Measurements from ENCODE around the gene MRPS34. TPM values are rescaled to one million over a fixed set of nuclear protein-coding genes. Genes with fewer than 3 reads are reported as not detected.

MRPS34 gene
- total and polyA plus RNA-seq, 5 experiments from 2014 or later: 53.1 to 145 (median 113) TPM

DNA sequence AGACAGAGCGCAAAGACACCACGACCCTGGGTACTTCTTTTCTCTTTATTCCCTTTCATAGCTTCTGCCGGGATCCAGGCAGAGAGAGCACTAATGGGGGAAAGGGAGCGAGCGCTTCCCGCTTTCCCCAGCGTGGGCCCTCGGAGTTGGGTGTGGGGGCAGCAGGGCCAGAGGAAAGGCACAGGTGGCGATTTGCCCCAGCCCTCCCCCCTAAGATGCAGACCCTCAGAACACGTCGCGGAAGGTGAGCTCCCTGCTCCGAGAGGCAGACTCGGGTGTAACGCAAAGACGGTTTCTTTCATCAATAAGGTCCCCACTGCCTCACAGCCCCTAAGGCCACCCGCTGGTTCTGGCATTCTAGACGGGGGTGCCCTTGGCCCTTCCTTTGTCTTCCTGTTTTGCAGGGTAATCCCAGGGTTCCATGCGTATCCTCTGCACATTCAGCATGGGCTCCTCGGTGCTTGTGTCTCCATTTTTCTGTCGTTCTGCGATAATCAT, 1.0 kb downstream of the MRPS34 start:
- ATAC-seq: no peak
- Mint-ChIP-seq H3K4me1 (peaks cover 10 to 27% (median 19%) of the 10 kb centered on the region in 4 donors), H3K4me3 (peak overlapping the region; percentile 90 to 99 (median 96)), H3K36me3 (peaks cover 0 to 10% (median 0%) of the 10 kb centered on the region in 3 donors), H3K9me3 (no peaks in the 10 kb centered on the region), H3K27me3 (no peaks in the 10 kb centered on the region), H3K27ac (peak overlapping the region; percentile 88 to 97 (median 95))
- DNase-seq: peak in 1 of 10 donors; percentile 29
- POLR2A ChIA-PET: interaction anchor here (0.6 to 7.3 kb wide), 12 partner anchors 9 to 1291 kb away, joined by 3 to 118 read pairs (median 5); partner anchors contain the start of genes FAHD1, HAGH, IFT140 and JPT2

DNA sequence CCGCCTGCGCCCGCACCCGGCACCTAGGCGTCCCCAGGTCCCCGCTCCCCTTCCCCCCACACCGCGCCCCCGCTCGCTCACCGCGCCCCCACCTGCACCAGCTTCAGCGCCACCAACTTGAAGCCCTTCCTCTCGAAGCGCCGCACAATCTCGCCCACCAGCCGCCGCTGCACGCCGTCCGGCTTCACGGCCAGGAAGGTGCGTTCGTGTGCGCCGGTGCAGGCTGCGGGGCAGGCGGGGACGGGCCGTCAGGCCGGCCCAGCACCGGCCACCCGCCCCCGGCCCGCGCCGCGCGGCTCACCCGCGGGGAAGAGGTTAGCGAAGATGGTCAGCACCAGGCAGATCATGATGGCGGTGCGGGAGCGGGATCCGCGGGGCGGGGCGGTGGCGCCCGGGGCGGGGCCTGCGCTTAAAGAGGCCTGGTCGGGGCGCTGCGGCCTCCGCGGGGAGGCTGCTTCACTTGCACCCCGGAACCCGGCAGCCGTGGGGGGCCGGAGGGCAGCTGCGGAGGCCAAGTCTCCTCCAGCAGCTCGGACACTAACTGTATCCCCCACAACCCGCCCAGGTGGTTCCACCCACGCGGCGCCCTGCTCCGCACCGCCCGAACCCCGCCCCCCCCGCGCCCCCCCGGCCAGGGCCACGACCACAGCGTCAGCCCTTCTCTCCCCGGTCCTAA, 1.6 kb downstream of the MRPS34 start, which contains the start of gene NME3:
TSS of gene NME3 (minus strand) at position 356 of the 676 bp plus-strand sequence. CDS start at position 347, 9 bp downstream.
- H3K4me3 Mint-ChIP-seq: peak within 1 kb of the TSS; percentile 90 to 99 (median 96)
- H3K27ac Mint-ChIP-seq: peak within 1 kb of the TSS; percentile 88 to 97 (median 95)
- peaks cover 10 to 27% (median 18%) of the 10 kb centered on the region in 4 donors for H3K4me1 Mint-ChIP-seq
- peaks cover 0 to 10% (median 0%) of the 10 kb centered on the region in 3 donors for H3K36me3 Mint-ChIP-seq
- DNase-seq (peak; percentile 41 to 81 (median 70)), ATAC-seq (peak; percentile 51 to 59)
- H3K27me3 Mint-ChIP-seq: no peaks in the 10 kb centered on the region
- H3K9me3 Mint-ChIP-seq: no peaks in the 10 kb centered on the region
- POLR2A ChIA-PET: interaction anchor here (0.6 to 7.3 kb wide), 12 partner anchors 8 to 1291 kb away, joined by 3 to 118 read pairs (median 6); partner anchors contain the start of genes FAHD1, HAGH, IFT140 and JPT2

DNA sequence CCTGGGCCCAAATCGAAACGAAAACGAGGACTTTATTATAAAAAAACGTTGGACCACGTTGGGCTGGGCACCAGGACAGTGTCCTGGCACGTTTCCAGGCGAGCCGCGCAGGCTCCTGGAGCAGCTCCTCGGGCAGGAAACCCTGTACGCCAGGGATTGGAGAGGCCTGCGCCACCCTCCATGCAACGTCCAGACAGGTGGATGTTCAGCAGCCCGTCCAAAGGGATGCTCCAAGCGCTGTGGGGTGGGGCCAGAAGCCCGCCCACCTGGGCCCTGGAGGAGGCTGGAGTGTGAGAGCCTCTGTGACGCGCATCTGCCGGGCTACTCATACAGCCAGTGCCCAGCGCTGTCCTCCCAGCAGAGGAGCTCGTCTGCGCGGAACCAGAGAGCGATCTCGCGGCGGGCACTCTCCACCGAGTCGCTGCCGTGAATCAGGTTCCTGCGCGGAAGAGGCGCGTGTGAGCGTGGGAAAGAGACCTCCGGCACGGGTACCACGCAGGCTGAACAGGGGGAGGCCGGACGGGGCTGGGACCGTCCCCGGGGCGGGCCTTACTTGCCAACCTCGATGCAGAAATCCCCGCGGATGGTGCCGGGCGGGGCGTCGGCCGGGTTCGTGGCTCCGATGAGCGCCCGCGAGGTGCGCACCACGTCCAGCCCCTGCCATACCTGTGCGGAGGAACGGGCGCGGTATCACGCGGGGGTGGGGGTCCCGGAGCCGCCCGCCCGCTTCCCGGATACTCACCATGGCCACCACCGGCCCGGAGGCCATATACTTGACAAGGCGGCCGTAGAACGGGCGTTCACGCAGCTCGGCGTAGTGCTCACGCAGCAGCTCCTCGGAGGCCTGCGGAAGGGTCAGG, 2.4 kb downstream of the MRPS34 start:
- Mint-ChIP-seq H3K9me3 (no peaks in the 10 kb centered on the region), H3K4me3 (peak overlapping the region; percentile 58 to 95 (median 78)), H3K27me3 (no peaks in the 10 kb centered on the region), H3K4me1 (peaks cover 10 to 27% (median 18%) of the 10 kb centered on the region in 4 donors), H3K27ac (peak overlapping the region; percentile 24 to 90 (median 53)), H3K36me3 (peaks cover 0 to 10% (median 0%) of the 10 kb centered on the region in 3 donors)
- DNase-seq (peak in 8 of 10 donors; percentile 15 to 51 (median 40)), ATAC-seq (peak; percentile 7 to 19)
- POLR2A ChIA-PET: interaction anchor here (0.6 to 7.3 kb wide), 7 partner anchors 9 to 173 kb away, joined by 3 to 118 read pairs (median 8); partner anchors contain the start of genes FAHD1, HAGH, JPT2 and MAPK8IP3

DNA sequence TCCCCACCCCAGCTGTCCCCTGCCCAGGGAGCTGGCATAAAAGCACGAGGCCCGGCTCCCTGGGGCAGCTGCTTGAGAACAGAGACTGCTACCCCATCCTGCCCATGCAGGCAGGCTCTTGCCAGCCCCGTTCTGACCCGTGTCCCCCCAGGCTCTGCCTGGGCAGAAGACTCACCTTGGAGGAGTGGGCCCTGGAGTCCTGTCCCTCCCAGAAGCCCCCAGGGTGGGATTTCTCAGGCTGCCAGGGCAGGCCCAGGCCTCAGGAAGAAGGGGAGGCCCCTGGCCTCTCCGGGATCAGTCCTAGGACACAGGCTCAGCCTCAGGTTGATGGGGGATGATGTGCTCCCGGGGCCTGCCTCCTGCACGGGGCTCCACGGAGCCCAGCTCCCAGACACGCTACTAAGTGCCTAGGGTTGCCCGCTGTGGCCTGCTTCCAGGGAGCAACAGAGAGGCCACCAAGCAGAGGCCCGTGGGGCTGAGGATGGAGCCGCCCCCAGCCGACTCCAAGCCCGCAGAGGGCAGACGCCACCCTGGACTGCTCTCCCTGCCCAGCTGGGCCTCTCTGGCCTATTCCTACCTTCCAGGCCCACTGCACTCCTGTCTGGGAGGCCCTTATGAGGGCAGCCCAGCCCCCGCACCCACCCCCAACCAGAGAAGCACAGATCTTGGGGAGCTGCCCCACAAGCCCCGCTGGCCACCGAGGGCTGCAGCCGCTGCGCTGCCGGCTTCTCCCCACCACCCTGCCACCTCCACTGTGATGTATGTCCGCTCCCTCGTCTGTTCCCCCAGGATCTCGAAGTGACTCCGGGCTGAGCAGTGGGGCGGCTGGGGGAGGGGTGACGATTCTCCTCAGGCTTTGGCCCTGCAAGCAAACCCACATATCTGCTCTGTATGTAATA, 3.3 kb downstream of the MRPS34 start:
- no peak for DNase-seq
- Mint-ChIP-seq H3K27me3 (no peaks in the 10 kb centered on the region), H3K27ac (peak overlapping the region; percentile 24 to 90 (median 52))

DNA sequence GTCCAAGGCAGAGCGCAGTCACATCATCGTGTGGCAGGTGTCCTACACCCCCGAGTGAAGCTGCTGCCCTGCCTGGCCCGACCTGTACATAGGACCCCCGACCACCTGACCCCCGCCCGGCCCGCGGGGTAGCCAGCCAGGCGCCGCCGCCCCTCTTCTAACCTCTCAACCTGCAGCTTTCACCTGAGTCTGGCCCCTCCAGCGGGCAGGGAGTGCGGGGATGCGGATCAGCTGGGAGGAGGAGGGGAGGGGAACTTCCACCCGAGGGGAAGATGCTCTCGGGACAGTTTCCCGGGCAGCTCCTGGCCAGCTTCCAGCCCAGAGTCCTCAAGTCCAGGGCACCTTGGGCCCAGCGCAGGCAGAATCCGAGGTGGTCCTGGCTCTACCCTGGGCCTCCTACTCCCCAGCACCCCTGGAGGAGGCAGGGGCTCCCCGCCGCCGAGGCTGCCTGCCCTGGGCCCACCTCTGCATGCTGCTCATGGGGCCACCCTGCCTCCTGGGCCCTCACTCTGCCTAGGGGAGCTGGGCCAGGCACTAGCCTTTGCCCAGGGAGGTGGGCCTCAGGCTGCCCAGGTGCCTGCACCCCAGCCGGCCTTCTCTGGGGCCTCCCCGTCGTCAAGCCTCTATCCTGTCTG, 4.0 kb downstream of the MRPS34 start:
- ATAC-seq (no peak), DNase-seq (no peak)
- Mint-ChIP-seq H3K27me3 (no peaks in the 10 kb centered on the region), H3K4me1 (peaks cover 10 to 20% (median 14%) of the 10 kb centered on the region in 4 donors), H3K27ac (peak overlapping the region in 3 of 10 donors; percentile 24 to 38 (median 34)), H3K9me3 (no peaks in the 10 kb centered on the region), H3K36me3 (peaks cover 0 to 10% (median 0%) of the 10 kb centered on the region in 3 donors), H3K4me3 (peak overlapping the region in 4 of 10 donors; percentile 10 to 45 (median 23))
- POLR2A ChIA-PET: interaction anchor here (0.7 to 7.3 kb wide), 4 partner anchors 15 to 347 kb away, joined by 3 to 118 read pairs (median 18); partner anchors contain the start of genes MAPK8IP3, NUBP2 and SPSB3

More for the DNA sequence above, 3.3 kb downstream of the MRPS34 start:
- no peak for ATAC-seq
- peaks cover 0 to 10% (median 0%) of the 10 kb centered on the region in 3 donors for H3K36me3 Mint-ChIP-seq
- peak overlapping the region; percentile 43 to 95 (median 73) for H3K4me3 Mint-ChIP-seq
- peaks cover 10 to 23% (median 18%) of the 10 kb centered on the region in 4 donors for H3K4me1 Mint-ChIP-seq
- POLR2A ChIA-PET: interaction anchor here (0.6 to 7.3 kb wide), 6 partner anchors 10 to 348 kb away, joined by 3 to 118 read pairs (median 6); partner anchors contain the start of genes MAPK8IP3, NUBP2 and SPSB3
- no peaks in the 10 kb centered on the region for H3K9me3 Mint-ChIP-seq

DNA sequence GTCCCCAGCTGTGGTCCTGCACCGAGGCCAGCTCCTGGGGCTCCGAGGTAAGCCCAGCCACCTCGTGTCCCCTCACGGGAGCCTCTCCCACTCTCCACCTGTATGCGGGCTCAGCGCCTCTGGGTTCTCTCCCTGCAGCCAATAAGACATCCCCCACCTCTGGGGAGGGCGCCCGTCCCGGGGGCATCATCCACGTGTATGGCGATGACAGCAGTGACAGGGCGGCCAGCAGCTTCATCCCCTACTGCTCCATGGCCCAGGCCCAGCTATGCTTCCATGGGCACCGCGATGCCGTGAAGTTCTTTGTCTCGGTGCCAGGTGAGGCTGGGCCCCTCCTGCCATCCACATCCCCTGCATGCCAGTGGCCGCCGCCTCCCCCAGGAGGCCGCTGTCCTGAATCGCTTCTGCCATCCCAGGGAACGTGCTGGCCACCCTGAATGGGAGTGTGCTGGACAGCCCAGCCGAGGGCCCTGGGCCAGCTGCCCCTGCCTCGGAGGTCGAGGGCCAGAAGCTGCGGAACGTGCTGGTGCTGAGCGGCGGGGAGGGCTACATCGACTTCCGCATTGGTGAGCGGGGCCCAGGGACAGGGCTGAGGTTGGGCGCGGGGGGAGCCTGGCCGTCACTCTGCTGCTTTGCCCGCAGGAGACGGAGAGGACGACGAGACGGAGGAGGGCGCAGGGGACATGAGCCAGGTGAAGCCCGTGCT, 4.7 kb downstream of the MRPS34 start:
- Mint-ChIP-seq H3K27me3 (no peaks in the 10 kb centered on the region), H3K9me3 (no peaks in the 10 kb centered on the region), H3K27ac (no peak overlapping the region), H3K4me3 (no peak overlapping the region), H3K4me1 (peaks cover 10 to 16% (median 12%) of the 10 kb centered on the region in 4 donors), H3K36me3 (peaks cover 0 to 10% (median 0%) of the 10 kb centered on the region in 3 donors)
- POLR2A ChIA-PET: interaction anchor here (5.8 to 7.3 kb wide), 2 partner anchors 15 to 62 kb away, joined by 32 to 118 read pairs; partner anchors contain the start of genes MAPK8IP3, NUBP2 and SPSB3
- DNase-seq (no peak), ATAC-seq (no peak)

DNA sequence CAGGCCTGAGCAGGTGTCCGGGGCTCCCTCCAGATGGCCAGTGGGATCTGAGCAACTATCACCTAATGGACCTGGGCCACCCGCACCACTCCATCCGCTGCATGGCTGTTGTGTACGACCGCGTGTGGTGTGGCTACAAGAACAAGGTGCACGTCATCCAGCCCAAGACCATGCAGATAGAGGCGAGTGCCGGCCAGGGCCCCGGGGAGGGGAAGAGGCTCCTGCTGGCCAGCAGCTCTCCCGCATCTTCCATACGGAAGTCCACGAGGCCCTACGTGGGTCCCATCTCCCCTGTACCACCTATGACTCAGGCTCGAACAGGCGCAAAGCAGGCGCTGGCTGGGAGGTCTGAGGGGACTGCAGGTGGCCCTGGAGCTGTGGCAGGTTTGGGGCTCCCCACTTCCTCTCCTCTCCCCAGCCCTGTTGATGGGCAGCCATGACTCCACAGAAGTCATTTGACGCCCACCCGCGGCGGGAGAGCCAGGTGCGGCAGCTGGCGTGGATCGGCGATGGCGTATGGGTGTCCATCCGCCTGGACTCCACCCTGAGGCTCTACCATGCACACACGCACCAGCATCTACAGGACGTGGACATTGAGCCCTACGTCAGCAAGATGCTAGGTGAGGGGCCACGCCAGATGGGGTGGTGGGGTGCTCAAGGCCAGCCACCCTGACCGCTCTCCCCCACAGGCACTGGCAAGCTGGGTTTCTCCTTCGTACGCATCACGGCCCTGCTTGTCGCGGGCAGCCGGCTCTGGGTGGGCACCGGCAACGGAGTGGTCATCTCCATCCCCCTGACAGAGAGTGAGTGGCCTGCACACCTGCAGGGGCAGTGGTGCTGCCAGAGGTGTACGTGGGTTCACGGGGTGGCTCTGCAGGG, 5.6 kb downstream of the MRPS34 start:
- Mint-ChIP-seq H3K36me3 (peaks cover 0 to 13% (median 0%) of the 10 kb centered on the region in 3 donors), H3K4me1 (peaks cover 10 to 15% (median 11%) of the 10 kb centered on the region in 4 donors), H3K27me3 (no peaks in the 10 kb centered on the region), H3K27ac (peak overlapping the region in 1 of 10 donors; percentile 67), H3K4me3 (peak overlapping the region in 1 of 10 donors; percentile 37), H3K9me3 (no peaks in the 10 kb centered on the region)
- ATAC-seq (no peak), DNase-seq (no peak)
- POLR2A ChIA-PET: interaction anchor here (1.0 to 1.3 kb wide), 2 partner anchors 16 to 47 kb away, joined by 3 to 4 read pairs; partner anchors contain the start of genes NUBP2 and SPSB3

DNA sequence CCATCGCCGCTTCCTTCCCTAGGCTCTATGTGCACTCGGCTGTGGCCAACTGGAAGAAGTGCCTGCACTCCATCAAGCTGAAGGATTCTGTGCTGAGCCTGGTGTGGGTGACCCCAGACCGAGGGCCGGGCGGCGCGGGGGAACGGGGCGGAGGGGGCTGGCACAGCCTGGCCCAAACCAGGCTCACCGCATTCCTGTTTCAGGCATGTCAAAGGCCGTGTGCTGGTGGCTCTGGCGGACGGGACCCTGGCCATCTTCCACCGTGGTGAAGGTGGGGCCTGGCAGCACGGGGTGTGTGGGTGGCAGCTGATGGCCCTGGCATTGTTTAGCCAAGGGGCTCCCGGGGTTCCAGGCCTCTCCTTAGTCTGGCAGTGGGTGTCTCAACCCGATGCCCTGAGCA, 6.2 kb downstream of the MRPS34 start:
- Mint-ChIP-seq H3K4me1 (peaks cover 3 to 8% (median 5%) of the 10 kb centered on the region in 4 donors), H3K36me3 (peaks cover 0 to 16% (median 0%) of the 10 kb centered on the region in 3 donors), H3K9me3 (no peaks in the 10 kb centered on the region), H3K4me3 (no peak overlapping the region), H3K27ac (no peak overlapping the region), H3K27me3 (no peaks in the 10 kb centered on the region)
- ATAC-seq (no peak), DNase-seq (no peak)
- POLR2A ChIA-PET: interaction anchor here (1.0 to 1.3 kb wide), 2 partner anchors 16 to 46 kb away, joined by 3 to 4 read pairs; partner anchors contain the start of genes NUBP2 and SPSB3

DNA sequence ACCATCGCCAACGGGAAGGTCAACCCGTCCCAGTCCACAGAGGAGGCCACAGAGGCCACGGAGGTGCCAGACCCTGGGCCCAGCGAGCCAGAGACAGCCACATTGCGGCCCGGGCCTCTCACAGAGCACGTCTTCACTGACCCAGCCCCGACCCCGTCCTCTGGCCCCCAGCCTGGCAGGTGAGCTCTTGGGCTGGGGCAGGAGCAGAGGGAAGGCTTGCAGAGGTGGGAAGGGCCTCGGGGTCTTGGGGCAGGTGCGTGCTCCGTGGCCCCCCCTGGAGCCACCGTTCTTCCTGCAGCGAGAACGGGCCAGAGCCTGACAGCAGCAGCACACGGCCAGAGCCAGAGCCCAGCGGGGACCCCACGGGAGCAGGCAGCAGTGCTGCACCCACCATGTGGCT, 6.7 kb downstream of the MRPS34 start:
- peaks cover 0 to 20% (median under 1%) of the 10 kb centered on the region in 3 donors for H3K36me3 Mint-ChIP-seq
- DNase-seq (no peak), ATAC-seq (no peak)
- no peaks in the 10 kb centered on the region for H3K9me3 Mint-ChIP-seq
- H3K27me3 Mint-ChIP-seq: no peaks in the 10 kb centered on the region
- H3K27ac Mint-ChIP-seq: no peak overlapping the region
- H3K4me1 Mint-ChIP-seq: peaks cover 3 to 7% (median 4%) of the 10 kb centered on the region in 4 donors
- POLR2A ChIA-PET: interaction anchor here (0.8 to 1.0 kb wide), 2 partner anchors 46 to 58 kb away, joined by 3 read pairs; no protein-coding TSS in a partner anchor
- H3K4me3 Mint-ChIP-seq: no peak overlapping the region

Data from naive thymus-derived CD8-positive, alpha-beta T cell (primary cell).